ENCODE measurements around the gene PTPRR.

PTPRR gene

DNA sequence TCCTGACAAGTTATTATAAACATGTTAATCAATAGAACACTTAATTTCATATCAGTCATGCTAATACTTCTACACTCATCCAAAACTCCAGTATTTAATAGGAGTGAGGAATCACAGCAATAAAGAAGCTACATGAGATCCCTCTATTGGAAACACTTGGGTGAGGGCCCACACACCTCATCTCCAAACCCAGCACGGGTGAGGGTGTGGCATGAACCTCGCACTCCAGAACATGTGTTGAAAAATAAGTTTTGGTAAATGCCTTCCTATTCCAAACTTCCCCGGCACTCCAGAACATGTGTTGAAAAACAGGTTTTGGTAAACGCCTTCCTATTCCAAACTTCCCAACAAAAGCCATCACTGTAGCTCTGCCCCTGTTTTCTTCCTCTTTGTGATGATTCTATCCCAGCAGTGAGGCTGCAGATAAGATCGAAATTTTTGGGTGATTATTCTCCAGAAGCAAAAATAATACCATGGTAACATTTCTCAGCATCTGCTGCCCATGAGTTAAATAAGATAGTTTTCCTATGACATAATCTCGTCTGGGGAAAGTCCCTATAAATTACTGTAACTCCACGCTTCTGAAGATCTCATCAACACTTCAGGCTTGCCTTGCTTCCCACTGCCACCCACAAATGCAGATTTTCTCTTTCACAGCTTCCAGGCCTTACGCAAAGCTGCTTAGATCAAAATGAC lies 258.9 kb downstream of the PTPRR start:
- Histone ChIP-seq H3K4me3 (replicated peaks; ENCODE audit: low read depth, low read length) (no peak overlapping the region), H3K27me3 (replicated peaks; ENCODE audit: control insufficient read depth, insufficient read depth, low read length) (no peaks in the 10 kb centered on the region), H3K36me3 (ENCODE audit: control insufficient read depth, insufficient read depth, low read length) (no peaks in the 10 kb centered on the region)
- TF ChIP-seq, protein P1, sequence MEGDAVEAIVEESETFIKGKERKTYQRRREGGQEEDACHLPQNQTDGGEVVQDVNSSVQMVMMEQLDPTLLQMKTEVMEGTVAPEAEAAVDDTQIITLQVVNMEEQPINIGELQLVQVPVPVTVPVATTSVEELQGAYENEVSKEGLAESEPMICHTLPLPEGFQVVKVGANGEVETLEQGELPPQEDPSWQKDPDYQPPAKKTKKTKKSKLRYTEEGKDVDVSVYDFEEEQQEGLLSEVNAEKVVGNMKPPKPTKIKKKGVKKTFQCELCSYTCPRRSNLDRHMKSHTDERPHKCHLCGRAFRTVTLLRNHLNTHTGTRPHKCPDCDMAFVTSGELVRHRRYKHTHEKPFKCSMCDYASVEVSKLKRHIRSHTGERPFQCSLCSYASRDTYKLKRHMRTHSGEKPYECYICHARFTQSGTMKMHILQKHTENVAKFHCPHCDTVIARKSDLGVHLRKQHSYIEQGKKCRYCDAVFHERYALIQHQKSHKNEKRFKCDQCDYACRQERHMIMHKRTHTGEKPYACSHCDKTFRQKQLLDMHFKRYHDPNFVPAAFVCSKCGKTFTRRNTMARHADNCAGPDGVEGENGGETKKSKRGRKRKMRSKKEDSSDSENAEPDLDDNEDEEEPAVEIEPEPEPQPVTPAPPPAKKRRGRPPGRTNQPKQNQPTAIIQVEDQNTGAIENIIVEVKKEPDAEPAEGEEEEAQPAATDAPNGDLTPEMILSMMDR (IDR thresholded peaks at IDR 0.05; ENCODE audit: insufficient read depth, low read length, poor library complexity, severe bottlenecking): no peak
- DNase-seq (ENCODE audit: extremely low read depth, insufficient read length): no peak

DNA sequence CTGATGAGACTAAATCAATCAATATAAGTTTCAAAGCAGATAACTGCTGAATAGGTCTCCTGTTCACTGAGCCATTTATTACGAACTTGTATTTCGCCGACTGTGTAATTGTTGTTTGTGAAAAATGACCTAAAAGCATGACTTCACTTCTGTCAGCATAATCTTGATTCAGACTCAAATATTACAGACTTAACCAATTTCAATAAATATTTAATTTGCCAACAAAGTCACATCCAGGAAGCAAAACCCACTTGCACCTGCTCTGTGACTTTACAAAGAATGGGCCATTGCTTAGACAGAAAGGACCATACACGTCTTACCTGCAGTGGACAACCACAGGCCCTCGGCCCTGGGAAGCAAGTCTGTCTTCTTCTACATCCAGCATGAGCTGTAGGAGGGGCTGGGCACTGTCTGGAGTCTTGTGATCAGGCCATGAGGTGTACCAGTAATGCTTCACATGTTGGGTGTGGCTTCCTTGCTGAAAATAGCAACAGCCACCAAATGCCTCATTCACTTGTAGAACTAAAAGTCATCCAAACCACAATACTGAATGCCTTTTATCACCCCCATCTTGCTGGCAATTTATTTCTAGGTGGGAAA lies 259.8 kb downstream of the PTPRR start:
- peak; percentile 21 for DNase-seq (ENCODE audit: extremely low read depth, insufficient read length)
- H3K27me3 ChIP-seq (replicated peaks; ENCODE audit: control insufficient read depth, insufficient read depth, low read length): no peaks in the 10 kb centered on the region
- no peaks in the 10 kb centered on the region for H3K36me3 ChIP-seq (ENCODE audit: control insufficient read depth, insufficient read depth, low read length)
- no peak overlapping the region for H3K4me3 ChIP-seq (replicated peaks; ENCODE audit: low read depth, low read length)
- TF ChIP-seq, protein P1 (IDR thresholded peaks at IDR 0.05; ENCODE audit: insufficient read depth, low read length, poor library complexity, severe bottlenecking): no peak

DNA sequence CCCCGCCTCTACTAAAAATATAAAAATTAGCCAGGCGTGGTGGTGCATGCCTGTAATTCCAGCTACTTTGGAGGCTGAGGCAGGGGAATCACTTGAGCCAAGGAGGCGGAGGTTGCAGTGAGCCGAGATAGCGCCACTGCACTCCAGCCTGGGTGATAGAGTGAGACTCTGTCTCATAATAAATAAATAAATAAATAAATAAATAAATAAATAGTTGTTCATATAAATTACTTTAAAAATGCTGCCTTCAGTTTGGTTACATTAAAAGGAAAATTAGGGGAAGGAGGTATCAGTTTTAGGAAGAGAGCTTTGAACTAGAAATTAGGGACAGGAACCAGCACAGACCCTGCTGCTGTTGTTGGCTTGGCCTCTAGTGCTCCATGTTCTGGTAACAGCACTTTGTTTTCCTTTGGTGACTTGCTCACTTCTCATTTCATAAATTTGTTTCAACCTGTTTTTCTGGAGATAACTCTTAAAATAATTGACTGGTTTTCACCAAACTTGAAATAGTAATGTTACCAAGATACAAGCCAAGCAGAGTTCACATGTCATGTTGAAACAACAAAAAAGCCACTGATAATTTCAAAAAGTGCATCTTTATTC lies 260.4 kb downstream of the PTPRR start:
- H3K36me3 ChIP-seq (ENCODE audit: control insufficient read depth, insufficient read depth, low read length): no peaks in the 10 kb centered on the region
- H3K4me3 ChIP-seq (replicated peaks; ENCODE audit: low read depth, low read length): no peak overlapping the region
- TF ChIP-seq, protein P1 (IDR thresholded peaks at IDR 0.05; ENCODE audit: insufficient read depth, low read length, poor library complexity, severe bottlenecking): no peak
- no peaks in the 10 kb centered on the region for H3K27me3 ChIP-seq (replicated peaks; ENCODE audit: control insufficient read depth, insufficient read depth, low read length)
- DNase-seq (ENCODE audit: extremely low read depth, insufficient read length): no peak

DNA sequence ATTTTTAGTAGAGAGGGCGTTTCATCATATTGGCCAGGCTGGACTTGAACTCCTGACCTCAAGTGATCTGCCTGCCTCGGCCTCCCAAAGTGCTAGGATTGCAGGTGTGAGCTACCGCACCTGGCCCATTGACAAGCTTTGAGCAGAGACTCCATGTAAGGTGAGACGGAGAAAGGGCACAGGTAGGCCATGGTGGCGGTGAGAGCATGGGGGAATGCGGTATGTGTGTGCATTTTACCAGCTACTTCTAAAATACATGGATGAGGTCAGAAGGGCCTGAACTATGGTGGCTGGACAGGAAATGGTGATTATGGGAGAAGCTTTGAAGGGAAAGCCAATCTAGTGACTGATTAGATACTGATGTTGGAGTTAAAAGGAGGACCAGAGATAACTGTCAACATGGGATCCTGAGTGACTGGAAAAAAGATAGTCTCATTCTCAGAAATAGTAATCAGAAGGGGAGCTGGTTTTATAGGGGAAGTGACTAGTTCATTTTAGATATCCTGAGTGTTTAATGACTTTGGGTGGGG lies 261.4 kb downstream of the PTPRR start:
- Histone ChIP-seq H3K4me3 (replicated peaks; ENCODE audit: low read depth, low read length) (no peak overlapping the region), H3K27me3 (replicated peaks; ENCODE audit: control insufficient read depth, insufficient read depth, low read length) (no peaks in the 10 kb centered on the region), H3K36me3 (ENCODE audit: control insufficient read depth, insufficient read depth, low read length) (no peaks in the 10 kb centered on the region)
- TF ChIP-seq, protein P1 (IDR thresholded peaks at IDR 0.05; ENCODE audit: insufficient read depth, low read length, poor library complexity, severe bottlenecking): no peak
- DNase-seq (ENCODE audit: extremely low read depth, insufficient read length): no peak

DNA sequence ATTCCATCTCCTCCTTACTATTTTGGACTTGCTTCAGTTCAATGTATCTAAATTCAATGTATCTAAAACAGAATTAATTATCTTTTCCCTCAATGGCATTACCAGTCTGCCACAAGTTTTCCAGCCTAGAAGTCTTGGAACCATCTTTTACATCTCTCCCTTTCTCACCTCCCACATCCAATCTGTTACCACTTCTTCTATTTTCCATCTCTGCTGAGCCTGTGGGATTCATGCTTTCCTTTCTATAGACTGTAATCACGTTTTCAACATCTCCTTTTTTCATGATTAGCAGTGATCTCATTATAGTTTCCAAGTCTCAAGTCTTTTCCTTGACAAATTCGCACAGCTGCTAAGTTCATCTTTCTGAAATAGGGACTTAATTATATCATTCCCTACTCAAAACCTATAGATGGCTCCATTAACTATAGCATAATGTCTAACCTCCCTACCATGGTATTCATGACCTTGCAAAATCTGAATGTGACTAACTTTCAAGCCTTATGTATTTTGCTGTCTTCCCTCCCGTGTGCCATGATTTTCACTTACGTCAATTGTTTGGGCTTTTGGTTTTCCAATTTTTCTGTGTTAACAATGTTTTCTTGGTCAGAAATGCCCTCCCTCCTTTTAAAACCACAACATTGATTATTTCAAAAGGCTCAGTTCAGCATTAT lies 262.8 kb downstream of the PTPRR start:
- Histone ChIP-seq H3K4me3 (replicated peaks; ENCODE audit: low read depth, low read length) (no peak overlapping the region), H3K36me3 (ENCODE audit: control insufficient read depth, insufficient read depth, low read length) (no peaks in the 10 kb centered on the region), H3K27me3 (replicated peaks; ENCODE audit: control insufficient read depth, insufficient read depth, low read length) (no peaks in the 10 kb centered on the region)
- TF ChIP-seq, protein P1 (IDR thresholded peaks at IDR 0.05; ENCODE audit: insufficient read depth, low read length, poor library complexity, severe bottlenecking): no peak
- no peak for DNase-seq (ENCODE audit: extremely low read depth, insufficient read length)
